Spinal cord (tissue), 10 donors: ENCODE measurements around the gene CCDC32. TPM values are rescaled to one million over a fixed set of nuclear protein-coding genes. Genes with fewer than 3 reads are reported as not detected.
A peak's percentile ranks its signal among the peaks of the same experiment; 100 is the strongest.

ENCODE experiments used
- DNase-seq, 6 donors: peaks; one replicate each; pipeline versions ENCODE4 v3.0.0 to v3.0.0-alpha.2; 2013 to 2015; ENCODE audit warnings: low spot score in 6 of 6, low read depth in 4 of 6
- H3K27ac ChIP-seq: one replicate; pipeline ENCODE4 v1.5.1; 2013; ENCODE audit warnings: low read depth, low read length, control low read depth
- H3K27me3 ChIP-seq: one replicate; pipeline ENCODE4 v1.6.1; 2013; ENCODE audit warnings: low read length; ENCODE audit not compliant: control insufficient read depth, insufficient read depth
- H3K36me3 ChIP-seq: one replicate; pipeline ENCODE4 v1.6.1; 2013; ENCODE audit warnings: low read length; ENCODE audit not compliant: control insufficient read depth, insufficient read depth
- H3K4me1 ChIP-seq: one replicate; pipeline ENCODE4 v1.6.1; 2013; ENCODE audit warnings: low read length; ENCODE audit not compliant: control insufficient read depth, insufficient read depth
- H3K4me3 ChIP-seq: one replicate; pipeline ENCODE4 v1.5.1; 2013; ENCODE audit warnings: low read depth, low read length, control low read depth
- H3K9me3 ChIP-seq: one replicate; pipeline ENCODE4 v1.6.1; 2013; ENCODE audit warnings: low read length; ENCODE audit not compliant: control insufficient read depth, insufficient read depth
- WGBS: methylation state at CpG from one replicate; pipeline ENCODE4 v1.1.5; 2013; ENCODE audit warnings: missing lambda C conversion rate; ENCODE audit not compliant: insufficient coverage; 5-methylcytosine and 5-hydroxymethylcytosine counted together
- polyA plus RNA-seq, 2 donors: library from polyadenylated mRNA; unstranded; fragments of 120-200 nt; gene quantifications; one replicate each; pipeline ENCODE4 v1.2.1, GENCODE V29; 2013; ENCODE audit not compliant: insufficient read length in 2 of 2
- total RNA-seq, 2 donors: library from RNA; depleted of rRNA in 1 of 2; stranded (reverse); fragments of 120-200 nt in 1 of 2; fragments of >200 nt in 1 of 2; gene quantifications; one replicate each; pipeline versions ENCODE4 v1.2.3 to v1.2.4, GENCODE V29; 2013 to 2014
- donor health status: healthy.

CCDC32 gene
- total and polyA plus RNA-seq, 4 donors: 19.7 to 31.6 (median 26.8) TPM

- Histone ChIP-seq H3K36me3 (peaks cover 21% of the 10 kb centered on the region), H3K27ac (no peak overlapping the region), H3K9me3 (no peaks in the 10 kb centered on the region), H3K4me3 (no peak overlapping the region), H3K27me3 (no peaks in the 10 kb centered on the region), H3K4me1 (peaks cover 8% of the 10 kb centered on the region)
- 93% methylated on average over 4 of the region's 6 CpGs for WGBS
- no peak for DNase-seq
Observed at GRCh38 chr15:40550341-40551037, 14.4 kb downstream of the CCDC32 start.

GRCh38 chr15:40549894-40550293 is 14.9 kb downstream of the CCDC32 start:
- Histone ChIP-seq H3K27ac (no peak overlapping the region), H3K4me1 (peaks cover 8% of the 10 kb centered on the region), H3K27me3 (no peaks in the 10 kb centered on the region), H3K9me3 (no peaks in the 10 kb centered on the region), H3K4me3 (no peak overlapping the region), H3K36me3 (peaks cover 21% of the 10 kb centered on the region)
- no peak for DNase-seq
- 67% methylated on average over 7 of the region's 9 CpGs for WGBS

GRCh38 chr15:40548610-40549009 is 16.2 kb downstream of the CCDC32 start:
- Histone ChIP-seq H3K36me3 (peaks cover 18% of the 10 kb centered on the region), H3K9me3 (no peaks in the 10 kb centered on the region), H3K27ac (no peak overlapping the region), H3K4me3 (no peak overlapping the region), H3K27me3 (no peaks in the 10 kb centered on the region), H3K4me1 (peaks cover 1% of the 10 kb centered on the region)
- WGBS: 70% methylated on average over 2 of the region's 2 CpGs
- DNase-seq: no peak

- DNase-seq: no peak
- Histone ChIP-seq H3K27ac (no peak overlapping the region), H3K9me3 (no peaks in the 10 kb centered on the region), H3K4me3 (no peak overlapping the region), H3K4me1 (no peaks in the 10 kb centered on the region), H3K27me3 (no peaks in the 10 kb centered on the region), H3K36me3 (peaks cover 7% of the 10 kb centered on the region)
- WGBS: 100% methylated on average over 1 of the region's 1 CpG
Observed at GRCh38 chr15:40545457-40545856, 19.4 kb downstream of the CCDC32 start.

GRCh38 chr15:40543631-40544294 is 21.1 kb downstream of the CCDC32 start:
- DNase-seq: no peak
- Histone ChIP-seq H3K9me3 (no peaks in the 10 kb centered on the region), H3K27me3 (no peaks in the 10 kb centered on the region), H3K27ac (no peak overlapping the region), H3K4me3 (no peak overlapping the region), H3K4me1 (peaks cover 7% of the 10 kb centered on the region), H3K36me3 (peaks cover 7% of the 10 kb centered on the region)
- WGBS: 96% methylated on average over 2 of the region's 5 CpGs

- peaks cover 9% of the 10 kb centered on the region for H3K36me3 ChIP-seq
- no peak for DNase-seq
- peaks cover 8% of the 10 kb centered on the region for H3K4me1 ChIP-seq
- no peaks in the 10 kb centered on the region for H3K27me3 ChIP-seq
- no CpG with 5 or more reads among the region's 3 CpGs for WGBS
- no peaks in the 10 kb centered on the region for H3K9me3 ChIP-seq
- no peak overlapping the region for H3K4me3 ChIP-seq
- no peak overlapping the region for H3K27ac ChIP-seq
Observed at GRCh38 chr15:40543082-40543481, 21.8 kb downstream of the CCDC32 start.

- peaks cover 13% of the 10 kb centered on the region for H3K36me3 ChIP-seq
- no peaks in the 10 kb centered on the region for H3K27me3 ChIP-seq
- DNase-seq: peak in 2 of 6 donors; percentile 8 to 47
- 32% methylated on average over 4 of the region's 6 CpGs for WGBS
- H3K4me3 ChIP-seq: no peak overlapping the region
- H3K9me3 ChIP-seq: no peaks in the 10 kb centered on the region
- no peak overlapping the region for H3K27ac ChIP-seq
- peaks cover 15% of the 10 kb centered on the region for H3K4me1 ChIP-seq
Observed at GRCh38 chr15:40538976-40539375, 25.9 kb downstream of the CCDC32 start.

- DNase-seq: peak in 1 of 6 donors; percentile 44
- WGBS: 65% methylated on average over 4 of the region's 5 CpGs
- Histone ChIP-seq H3K36me3 (peaks cover 13% of the 10 kb centered on the region), H3K4me3 (no peak overlapping the region), H3K27me3 (no peaks in the 10 kb centered on the region), H3K27ac (no peak overlapping the region), H3K4me1 (peaks cover 15% of the 10 kb centered on the region), H3K9me3 (no peaks in the 10 kb centered on the region)
Observed at GRCh38 chr15:40536501-40536900, 28.3 kb downstream of the CCDC32 start.

GRCh38 chr15:40534371-40534770 is 30.5 kb downstream of the CCDC32 start:
- peaks cover 11% of the 10 kb centered on the region for H3K36me3 ChIP-seq
- H3K4me3 ChIP-seq: no peak overlapping the region
- H3K27ac ChIP-seq: no peak overlapping the region
- H3K9me3 ChIP-seq: no peaks in the 10 kb centered on the region
- 53% methylated on average over 2 of the region's 5 CpGs for WGBS
- H3K4me1 ChIP-seq: peaks cover 14% of the 10 kb centered on the region
- no peak for DNase-seq
- H3K27me3 ChIP-seq: no peaks in the 10 kb centered on the region
